Upper lobe of left lung (tissue), 4 donors: ENCODE results near the gene RPL37.
A peak's percentile ranks its signal among the peaks of the same experiment; 100 is the strongest.

Experiments
- CTCF ChIP-seq, 6 experiments: fragments of 450-650 bp in 4 of 6; fragments of 200-600 bp in 2 of 6; sonication (generic) in 2 of 6; IDR thresholded peaks; one replicate each; pipeline ENCODE4 v1.5.1; 2016 to 2019; ENCODE audit warnings: antibody characterized with exemption in 6 of 6
- POLR2A ChIP-seq, 4 donors: fragments of 450-650 bp; IDR thresholded peaks; one replicate each; pipeline ENCODE4 v1.5.1; 2016 to 2017; ENCODE audit warnings: antibody characterized with exemption in 4 of 4, mild to moderate bottlenecking in 2 of 4

DNA sequence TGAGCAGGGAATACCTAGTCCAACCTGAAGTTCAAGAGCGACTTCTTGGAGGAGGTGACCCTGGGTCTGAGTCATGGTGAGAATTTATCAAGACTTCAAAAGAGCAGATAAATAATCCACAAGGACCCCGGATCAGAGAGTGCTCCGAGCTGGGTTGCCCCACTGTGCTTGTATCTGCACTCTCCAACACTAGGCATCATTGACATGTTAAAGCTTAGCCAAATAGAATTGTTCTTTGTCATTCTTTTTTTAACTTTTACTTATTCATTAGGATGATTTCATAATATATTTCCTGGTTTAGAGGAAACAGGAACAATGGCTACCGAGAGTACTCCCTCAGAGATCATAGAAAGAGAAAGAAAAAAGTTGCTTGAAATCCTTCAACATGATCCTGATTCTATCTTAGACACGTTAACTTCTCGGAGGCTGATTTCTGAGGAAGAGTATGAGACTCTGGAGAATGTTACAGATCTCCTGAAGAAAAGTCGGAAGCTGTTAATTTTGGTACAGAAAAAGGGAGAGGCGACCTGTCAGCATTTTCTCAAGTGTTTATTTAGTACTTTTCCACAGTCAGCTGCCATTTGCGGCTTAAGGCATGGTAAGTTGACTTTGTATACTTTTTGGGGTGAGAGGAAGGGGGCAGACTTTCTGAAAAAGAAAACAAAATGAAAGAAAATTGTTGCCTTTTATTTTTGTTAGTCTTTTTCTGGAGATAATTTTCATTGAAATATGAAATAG lies 6.2 kb upstream of the RPL37 start, which contains the start of gene CARD6:
- TF ChIP-seq CTCF (IDR thresholded peaks at IDR 0.05), result peak in 1 of 6 experiments; percentile 23
- TF ChIP-seq POLR2A (IDR thresholded peaks at IDR 0.05), result peak in 1 of 4 donors; percentile 46
